HepG2 (cell line): ENCODE measurements around the gene SEPTIN12.

Source experiments
- KDM4B ChIP-seq: sonication (generic); formaldehyde crosslinking; IDR thresholded peaks from 2 replicates; pipeline ENCODE4 v1.4.0; 2020; ENCODE audit warnings: missing genetic modification reagents
- ZNF687 ChIP-seq: sonication (generic); formaldehyde crosslinking; IDR thresholded peaks from 2 replicates; pipeline ENCODE4 v1.5.1; 2020; ENCODE audit warnings: mild to moderate bottlenecking, missing genetic modification reagents, moderate library complexity

GRCh38 chr16:4790261-4790660, 2.1 kb upstream of the SEPTIN12 start:
- TF ChIP-seq KDM4B (CRISPR knock-in tag) (no peak), ZNF687 (CRISPR knock-in tag) (no peak)
